Endothelial cell of umbilical vein (primary cell): ENCODE results near the gene MROH9. TPM values are rescaled to one million over a fixed set of nuclear protein-coding genes. Genes with fewer than 3 reads are reported as not detected.

Source experiments
- BruUV-seq: library from RNA; stranded (reverse); fragments of 400-500 nt; replicated peaks from 2 replicates; lab custom pipeline; 2021; lab: Mats Ljungman, UMichigan
- CTCF ChIA-PET: fragments of 300-600, 350-600 bp; sonication (Branson Sonifier 250); formaldehyde crosslinking; loops from one replicate; lab custom pipeline; 2021; ENCODE audit warnings: antibody characterized with exemption, inconsistent platforms; lab: Charles Lee
- POLR2A ChIA-PET: fragments of 300-600, 350-600 bp; sonication (Branson Sonifier 250); formaldehyde crosslinking; loops from one replicate; lab custom pipeline; 2021; ENCODE audit warnings: antibody characterized with exemption, inconsistent platforms; lab: Charles Lee
- DNase-seq: peaks from one replicate; pipeline ENCODE4 v3.0.0-alpha.2; 2011; ENCODE audit warnings: low read depth, low spot score
- FAIRE-seq: peaks from 2 replicates; lab custom pipeline; 2011; peaks lifted over from hg19 to GRCh38; lab: Jason Lieb, UNC
- H2AFZ ChIP-seq: 2 replicates; pipeline ENCODE4 v1.6.0; 2012; ENCODE audit warnings: low read depth, low read length, control low read depth, inconsistent platforms
- H3K27ac ChIP-seq: 2 replicates; pipeline ENCODE4 v1.5.1; 2011; ENCODE audit warnings: low read depth, mild to moderate bottlenecking, control low read depth, low read length, moderate library complexity; ENCODE audit not compliant: insufficient read depth
- H3K27me3 ChIP-seq, 2 experiments: 2 replicates each; pipeline versions ENCODE4 v1.6.0 to v1.6.1; 2011; ENCODE audit warnings: low read length in 2 of 2, mixed read lengths in 1 of 2; ENCODE audit not compliant: control insufficient read depth in 2 of 2, insufficient read depth in 2 of 2
- H3K36me3 ChIP-seq, 2 experiments: 2 replicates in 1 of 2; 3 replicates in 1 of 2; pipeline ENCODE4 v1.5.1; 2011; ENCODE audit warnings: low read length in 2 of 2, mild to moderate bottlenecking in 1 of 2, moderate library complexity in 1 of 2; ENCODE audit not compliant: control insufficient read depth in 2 of 2, insufficient read depth in 2 of 2; ENCODE audit errors: extremely low read depth in 1 of 2
- H3K4me1 ChIP-seq: 3 replicates; pipeline ENCODE4 v1.5.1; 2011; ENCODE audit warnings: mild to moderate bottlenecking, low read length; ENCODE audit not compliant: control insufficient read depth, insufficient read depth; ENCODE audit errors: extremely low read depth
- H3K4me2 ChIP-seq: 2 replicates; pipeline ENCODE4 v1.6.1; 2011; ENCODE audit warnings: low read length, control low read depth, mixed read lengths; ENCODE audit not compliant: insufficient read depth
- H3K4me3 ChIP-seq, 3 experiments: fragments of 200-600 bp in 1 of 3; sonication (generic), shearing (Covaris generic) in 1 of 3; replicated peaks in 1 of 3; 2 replicates each; pipeline ENCODE4 v1.5.1; 2011 to 2016; ENCODE audit warnings: control low read depth in 3 of 3, low read length in 3 of 3, mild to moderate bottlenecking in 2 of 3, inconsistent platforms in 1 of 3, low read depth in 1 of 3, moderate library complexity in 1 of 3; ENCODE audit not compliant: insufficient read depth in 1 of 3
- H3K79me2 ChIP-seq: 2 replicates; pipeline ENCODE4 v1.6.0; 2012; ENCODE audit warnings: low read length, inconsistent platforms; ENCODE audit not compliant: control insufficient read depth, insufficient read depth
- H3K9ac ChIP-seq: replicated peaks from 2 replicates; pipeline ENCODE3; 2011; ENCODE audit warnings: low read length, control low read depth; ENCODE audit not compliant: insufficient read depth; ENCODE audit errors: extremely low read depth
- H3K9me1 ChIP-seq: replicated peaks from 3 replicates; pipeline ENCODE4 v1.6.0; 2011; ENCODE audit warnings: mild to moderate bottlenecking, low read length; ENCODE audit not compliant: control insufficient read depth, insufficient read depth; ENCODE audit errors: extremely low read depth
- H3K9me3 ChIP-seq: replicated peaks from 2 replicates; pipeline ENCODE4 v1.5.1; 2012; ENCODE audit warnings: low read length, inconsistent platforms; ENCODE audit not compliant: control insufficient read depth, insufficient read depth
- H4K20me1 ChIP-seq: replicated peaks from 2 replicates; pipeline ENCODE3; 2011; ENCODE audit warnings: mild to moderate bottlenecking, low read length; ENCODE audit not compliant: control insufficient read depth, insufficient read depth; ENCODE audit errors: extremely low read depth
- EZH2 ChIP-seq: IDR thresholded peaks from 2 replicates; pipeline ENCODE4 v1.6.1; 2012; ENCODE audit warnings: borderline replicate concordance, low read depth, mild to moderate bottlenecking, moderate library complexity, low read length, inconsistent platforms; ENCODE audit not compliant: severe bottlenecking
- FOS ChIP-seq: IDR thresholded peaks from 2 replicates; pipeline ENCODE4 v1.6.1; 2011; ENCODE audit warnings: mild to moderate bottlenecking, low read length, moderate library complexity, borderline replicate concordance; ENCODE audit not compliant: insufficient read depth
- GATA2 ChIP-seq: IDR thresholded peaks from 2 replicates; pipeline ENCODE4 v1.7.0; 2011; ENCODE audit warnings: low read depth, mild to moderate bottlenecking, moderate library complexity, mixed read lengths, low read length; ENCODE audit not compliant: insufficient read length, insufficient read depth
- JUN ChIP-seq: IDR thresholded peaks from 2 replicates; pipeline ENCODE4 v1.6.1; 2011; ENCODE audit warnings: borderline replicate concordance, low read depth; ENCODE audit not compliant: insufficient read length, insufficient read depth
- MYC ChIP-seq: IDR thresholded peaks from one replicate; pipeline ENCODE4 v1.6.1; 2011; ENCODE audit warnings: mild to moderate bottlenecking, low read depth, low read length
- POLR2A ChIP-seq: IDR thresholded peaks from 2 replicates; pipeline ENCODE4 v1.6.1; 2012; ENCODE audit warnings: low read depth, mild to moderate bottlenecking, control low read depth, low read length
- POLR2AphosphoS5 ChIP-seq: IDR thresholded peaks from 2 replicates; pipeline ENCODE4 v1.6.1; 2012; ENCODE audit warnings: low read depth, mild to moderate bottlenecking, control low read depth, low read length, moderate library complexity; ENCODE audit not compliant: insufficient read depth
- dilution Hi-C: fragments of 300-500 bp; cut with MboI; formaldehyde crosslinking; loops from one replicate; pipeline ENCODE4 v1.15.0; 2019; ENCODE audit warnings: low sequenced_read_pairs; ENCODE audit not compliant: extremely low pct_ligation_motif_present
- intact Hi-C: fragments of 100-400 bp; cut with micrococcal nuclease; formaldehyde crosslinking; loops from one replicate; pipeline ENCODE4 v1.10.0; 2022
- polyA plus RNA-seq, 4 experiments: library from polyadenylated mRNA; depleted of rRNA in 3 of 4; stranded (reverse) in 3 of 4; unstranded in 1 of 4; fragments of >200 nt; gene quantifications; 2 replicates each; pipeline versions ENCODE4 v1.2.1 to v1.2.3, GENCODE V29; 2011 to 2012; ENCODE audit warnings: missing spikeins in 1 of 4
- total RNA-seq: library from RNA; stranded (reverse); gene quantifications from 2 replicates; pipeline ENCODE4 v1.2.3, GENCODE V29; 2021
- TF ChIP-seq, protein P1 (sequence below), 2 donors: IDR thresholded peaks; 1 replicate in 1 of 2; 2 replicates in 1 of 2; pipeline ENCODE4 v1.5.1; 2011; ENCODE audit warnings: low read length in 2 of 2, mild to moderate bottlenecking in 2 of 2, moderate library complexity in 2 of 2, control low read depth in 1 of 2, inconsistent platforms in 1 of 2, low read depth in 1 of 2; ENCODE audit not compliant: insufficient read depth in 1 of 2; ENCODE audit errors: extremely low read depth in 1 of 2
- TF ChIP-seq, protein P2 (sequence below): IDR thresholded peaks from 2 replicates; pipeline ENCODE4 v1.6.1; 2011; ENCODE audit not compliant: insufficient read depth, insufficient read length

MROH9 gene
- total and polyA plus RNA-seq, 2 donors (not counting 3 experiments of a cell fraction or from before 2014, with no cell fraction given): not detected

DNA sequence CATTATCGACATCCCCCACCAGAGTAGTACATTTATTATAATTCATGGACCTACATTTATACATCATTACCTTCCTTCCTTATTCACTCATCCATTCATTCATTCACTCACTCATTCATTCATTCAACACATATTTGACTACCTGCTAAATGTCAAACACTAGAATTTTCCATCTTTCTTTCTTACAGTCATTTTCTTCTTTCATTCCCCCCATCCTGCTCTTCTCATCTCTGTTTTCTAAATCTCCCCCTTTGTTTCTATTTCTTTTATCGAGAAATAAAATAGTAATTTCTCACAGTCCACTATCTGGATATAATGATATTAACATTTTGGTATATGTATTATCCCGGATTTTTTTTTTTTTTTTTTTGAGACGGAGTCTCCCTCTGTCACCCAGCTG lies 127.6 kb downstream of the MROH9 start:
- no peaks in the 10 kb centered on the region for H3K9me3 ChIP-seq
- DNase-seq (no peak), FAIRE-seq (no peak)
- no peak overlapping the region for H3K4me3 ChIP-seq
- TF ChIP-seq MYC: no peak
- TF ChIP-seq JUN: no peak
- TF ChIP-seq, protein P1, sequence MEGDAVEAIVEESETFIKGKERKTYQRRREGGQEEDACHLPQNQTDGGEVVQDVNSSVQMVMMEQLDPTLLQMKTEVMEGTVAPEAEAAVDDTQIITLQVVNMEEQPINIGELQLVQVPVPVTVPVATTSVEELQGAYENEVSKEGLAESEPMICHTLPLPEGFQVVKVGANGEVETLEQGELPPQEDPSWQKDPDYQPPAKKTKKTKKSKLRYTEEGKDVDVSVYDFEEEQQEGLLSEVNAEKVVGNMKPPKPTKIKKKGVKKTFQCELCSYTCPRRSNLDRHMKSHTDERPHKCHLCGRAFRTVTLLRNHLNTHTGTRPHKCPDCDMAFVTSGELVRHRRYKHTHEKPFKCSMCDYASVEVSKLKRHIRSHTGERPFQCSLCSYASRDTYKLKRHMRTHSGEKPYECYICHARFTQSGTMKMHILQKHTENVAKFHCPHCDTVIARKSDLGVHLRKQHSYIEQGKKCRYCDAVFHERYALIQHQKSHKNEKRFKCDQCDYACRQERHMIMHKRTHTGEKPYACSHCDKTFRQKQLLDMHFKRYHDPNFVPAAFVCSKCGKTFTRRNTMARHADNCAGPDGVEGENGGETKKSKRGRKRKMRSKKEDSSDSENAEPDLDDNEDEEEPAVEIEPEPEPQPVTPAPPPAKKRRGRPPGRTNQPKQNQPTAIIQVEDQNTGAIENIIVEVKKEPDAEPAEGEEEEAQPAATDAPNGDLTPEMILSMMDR (IDR thresholded peaks at IDR 0.05; ENCODE audit: extremely low read depth in 1 of 2, insufficient read depth in 1 of 2, low read depth in 1 of 2, low read length in 2 of 2): no peak
- TF ChIP-seq GATA2: no peak
- TF ChIP-seq, protein P2, sequence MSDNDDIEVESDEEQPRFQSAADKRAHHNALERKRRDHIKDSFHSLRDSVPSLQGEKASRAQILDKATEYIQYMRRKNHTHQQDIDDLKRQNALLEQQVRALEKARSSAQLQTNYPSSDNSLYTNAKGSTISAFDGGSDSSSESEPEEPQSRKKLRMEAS: no peak
- TF ChIP-seq POLR2A: no peak
- TF ChIP-seq POLR2AphosphoS5: no peak
- TF ChIP-seq FOS: no peak
- no peak for TF ChIP-seq EZH2
- H3K27me3 ChIP-seq: no peaks in the 10 kb centered on the region
- H2AFZ ChIP-seq: no peak overlapping the region
- BruUV-seq: no TSS peak
- no peak overlapping the region for H3K9ac ChIP-seq
- CTCF ChIA-PET: no interaction called here
- H3K79me2 ChIP-seq: no peaks in the 10 kb centered on the region
- POLR2A ChIA-PET: no interaction called here
- intact Hi-C loops: no loop called here
- no peaks in the 10 kb centered on the region for H4K20me1 ChIP-seq
- H3K27ac ChIP-seq: no peak overlapping the region
- dilution Hi-C loops: no loop called here
- no peaks in the 10 kb centered on the region for H3K9me1 ChIP-seq
- H3K36me3 ChIP-seq: no peaks in the 10 kb centered on the region
- no peak overlapping the region for H3K4me2 ChIP-seq
- H3K4me1 ChIP-seq: no peaks in the 10 kb centered on the region
